Lower leg skin (tissue), 3 donors: ENCODE measurements around the gene TTC39B.

Source experiments
- POLR2A ChIP-seq, 2 donors: fragments of 450-650 bp; IDR thresholded peaks; one replicate each; pipeline ENCODE4 v1.6.1; 2016 to 2017; ENCODE audit warnings: antibody characterized with exemption in 2 of 2, mild to moderate bottlenecking in 1 of 2, moderate library complexity in 1 of 2
- TF ChIP-seq, protein P1 (sequence below), 3 donors: fragments of 450-650 bp; IDR thresholded peaks; one replicate each; pipeline ENCODE4 v1.5.1; 2016; ENCODE audit warnings: antibody characterized with exemption in 3 of 3, mild to moderate bottlenecking in 3 of 3, moderate library complexity in 2 of 3

DNA sequence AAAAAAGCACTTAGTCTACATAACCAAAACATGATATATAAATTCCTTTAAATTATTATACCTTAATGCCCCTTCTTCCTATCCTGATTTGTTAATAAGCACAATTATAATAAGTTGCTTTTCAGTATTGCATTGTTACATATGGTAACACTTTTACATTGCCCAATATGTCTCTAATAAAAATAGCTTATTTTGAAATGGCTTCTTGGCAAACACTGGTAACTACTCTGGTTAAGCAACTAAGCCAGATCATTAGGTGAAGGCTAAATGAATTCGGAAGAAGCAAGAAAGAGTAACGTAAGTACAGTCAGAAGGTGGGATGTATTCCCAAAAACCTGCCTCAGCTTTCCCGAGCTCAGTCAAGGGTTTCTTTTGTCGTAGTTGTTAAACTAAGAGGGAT lies 85.3 kb downstream of the TTC39B start:
- TF ChIP-seq, protein P1, sequence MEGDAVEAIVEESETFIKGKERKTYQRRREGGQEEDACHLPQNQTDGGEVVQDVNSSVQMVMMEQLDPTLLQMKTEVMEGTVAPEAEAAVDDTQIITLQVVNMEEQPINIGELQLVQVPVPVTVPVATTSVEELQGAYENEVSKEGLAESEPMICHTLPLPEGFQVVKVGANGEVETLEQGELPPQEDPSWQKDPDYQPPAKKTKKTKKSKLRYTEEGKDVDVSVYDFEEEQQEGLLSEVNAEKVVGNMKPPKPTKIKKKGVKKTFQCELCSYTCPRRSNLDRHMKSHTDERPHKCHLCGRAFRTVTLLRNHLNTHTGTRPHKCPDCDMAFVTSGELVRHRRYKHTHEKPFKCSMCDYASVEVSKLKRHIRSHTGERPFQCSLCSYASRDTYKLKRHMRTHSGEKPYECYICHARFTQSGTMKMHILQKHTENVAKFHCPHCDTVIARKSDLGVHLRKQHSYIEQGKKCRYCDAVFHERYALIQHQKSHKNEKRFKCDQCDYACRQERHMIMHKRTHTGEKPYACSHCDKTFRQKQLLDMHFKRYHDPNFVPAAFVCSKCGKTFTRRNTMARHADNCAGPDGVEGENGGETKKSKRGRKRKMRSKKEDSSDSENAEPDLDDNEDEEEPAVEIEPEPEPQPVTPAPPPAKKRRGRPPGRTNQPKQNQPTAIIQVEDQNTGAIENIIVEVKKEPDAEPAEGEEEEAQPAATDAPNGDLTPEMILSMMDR (IDR thresholded peaks at IDR 0.05) = no peak
- no peak for TF ChIP-seq POLR2A (IDR thresholded peaks at IDR 0.05)
